Measurements from ENCODE around the gene TWSG1.

DNA sequence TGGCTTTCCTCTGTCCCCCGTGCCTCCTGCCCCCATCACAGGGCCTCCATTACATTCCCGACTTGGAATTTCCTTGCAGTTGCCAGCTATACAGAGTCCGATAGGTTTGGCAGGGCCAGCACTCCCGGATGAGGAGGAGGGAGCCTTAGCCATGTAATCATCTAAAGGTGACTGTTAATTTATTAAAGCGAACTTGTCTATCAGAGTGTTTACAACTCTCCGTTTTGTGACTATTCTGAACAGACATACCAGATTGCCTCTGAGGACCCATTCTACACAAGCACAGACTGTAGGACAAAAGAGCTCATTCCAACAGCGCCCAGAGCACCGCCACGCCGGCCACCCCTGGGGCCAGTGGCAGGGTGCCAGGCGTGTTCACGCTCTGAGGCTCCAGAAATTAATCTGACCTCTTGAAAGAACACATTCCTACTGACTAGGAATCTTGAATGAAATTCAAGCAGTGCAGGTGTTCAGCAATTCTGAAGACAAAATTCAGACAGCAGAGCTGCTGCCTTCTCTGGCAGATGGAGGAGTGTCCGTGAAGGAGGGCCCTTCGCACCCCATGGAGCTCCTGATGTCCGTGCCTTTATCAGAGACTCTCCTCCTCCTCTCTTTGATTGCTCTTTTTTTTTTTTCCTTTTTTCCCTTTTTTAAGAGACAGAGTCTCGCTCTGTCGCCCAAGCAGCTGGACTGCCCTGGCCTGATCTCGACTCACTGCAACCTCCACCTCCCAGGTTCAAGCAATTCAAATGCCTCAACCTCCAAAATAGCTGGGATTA is 82.7 kb downstream of the TWSG1 start:
- TF ChIP-seq GATA2 (IDR thresholded peaks at IDR 0.05; ENCODE audit: low read depth, low read length) (no peak), GATA3 (IDR thresholded peaks at IDR 0.05; ENCODE audit: low read depth, low read length) (no peak)
